ENCODE data around the gene LMAN2L.

Gene LMAN2L

DNA sequence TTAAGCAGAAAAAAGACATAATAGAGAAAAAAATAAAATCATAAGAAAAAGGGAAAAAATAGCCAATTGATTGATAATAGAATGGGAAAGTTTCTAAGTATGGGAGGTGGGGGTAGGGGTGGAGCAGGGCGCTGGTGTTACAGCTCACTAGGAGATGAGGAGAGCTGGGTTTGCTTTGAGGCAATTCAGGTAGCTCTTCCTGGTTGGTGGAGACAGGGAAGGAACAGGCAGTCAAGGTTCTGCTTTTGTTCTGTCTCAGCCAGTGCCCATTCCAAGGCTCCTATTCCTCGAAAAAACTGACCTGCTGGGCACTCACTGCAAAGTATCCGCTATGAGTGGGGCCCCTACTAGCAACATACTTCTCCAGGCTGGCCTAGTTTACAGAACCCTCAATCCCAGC, 19.1 kb upstream of the LMAN2L start:
- no peak for TF ChIP-seq CTCF (conservative IDR thresholded peaks at IDR 0.05)
- H3K27ac ChIP-seq: peak overlapping the region; percentile 77

- H3K27ac ChIP-seq: no peak overlapping the region
- TF ChIP-seq CTCF (conservative IDR thresholded peaks at IDR 0.05): no peak
Measured at GRCh38 chr2:96757477-96757860, 17.6 kb upstream of the LMAN2L start.

GRCh38 chr2:96756788-96757476, 17.1 kb upstream of the LMAN2L start:
- TF ChIP-seq CTCF (conservative IDR thresholded peaks at IDR 0.05): no peak
- no peak overlapping the region for H3K27ac ChIP-seq

DNA sequence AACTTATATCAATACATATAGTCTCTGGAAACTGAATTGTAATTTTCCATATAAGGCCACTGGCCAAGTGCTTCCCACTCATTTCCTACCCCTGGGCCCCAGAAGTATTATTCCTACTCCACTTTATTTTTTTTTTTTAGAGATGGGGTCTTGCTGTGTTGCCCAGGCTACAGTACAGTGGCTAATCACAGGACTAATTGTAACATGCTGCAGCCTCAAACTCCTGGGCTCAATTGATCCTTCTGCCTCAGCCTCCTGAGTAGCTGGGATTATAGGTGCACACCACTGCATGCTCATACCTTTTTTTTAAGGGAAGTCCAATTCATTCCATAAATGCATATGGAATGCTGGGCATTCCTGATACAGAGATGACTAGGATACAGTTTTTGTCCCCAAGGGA, 14.5 kb upstream of the LMAN2L start:
- no peak for TF ChIP-seq CTCF (conservative IDR thresholded peaks at IDR 0.05)
- H3K27ac ChIP-seq: no peak overlapping the region

DNA sequence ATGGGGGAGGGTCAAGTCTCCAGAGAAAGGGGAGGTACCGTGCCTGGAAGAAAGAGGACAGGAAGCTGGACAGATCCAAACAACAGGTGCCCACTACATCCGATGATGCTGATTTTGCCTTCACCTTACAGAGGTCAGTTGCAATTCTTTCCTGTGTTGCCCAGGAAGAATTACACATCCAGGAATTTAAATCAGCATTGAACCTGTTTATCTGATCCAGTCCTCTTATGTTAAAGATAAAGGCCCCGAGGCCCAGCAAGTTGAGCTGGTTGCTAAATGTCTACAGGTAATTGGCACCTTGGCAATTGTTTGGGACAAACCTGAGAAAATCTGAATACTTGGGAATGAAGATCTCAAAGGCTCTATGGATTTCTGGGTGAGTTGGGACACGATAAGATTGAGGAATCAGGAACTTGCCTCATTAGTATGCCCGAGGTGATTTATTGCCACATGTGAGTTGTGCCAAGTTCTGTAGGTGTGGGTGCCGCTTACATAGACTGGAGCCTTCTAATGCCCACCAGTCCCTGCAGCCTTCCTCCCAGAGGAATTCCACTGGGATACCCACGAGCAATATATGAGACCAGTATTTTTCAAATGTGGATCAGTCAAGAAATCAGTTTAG, 13.9 kb upstream of the LMAN2L start:
- TF ChIP-seq CTCF (conservative IDR thresholded peaks at IDR 0.05): no peak
- no peak overlapping the region for H3K27ac ChIP-seq

DNA sequence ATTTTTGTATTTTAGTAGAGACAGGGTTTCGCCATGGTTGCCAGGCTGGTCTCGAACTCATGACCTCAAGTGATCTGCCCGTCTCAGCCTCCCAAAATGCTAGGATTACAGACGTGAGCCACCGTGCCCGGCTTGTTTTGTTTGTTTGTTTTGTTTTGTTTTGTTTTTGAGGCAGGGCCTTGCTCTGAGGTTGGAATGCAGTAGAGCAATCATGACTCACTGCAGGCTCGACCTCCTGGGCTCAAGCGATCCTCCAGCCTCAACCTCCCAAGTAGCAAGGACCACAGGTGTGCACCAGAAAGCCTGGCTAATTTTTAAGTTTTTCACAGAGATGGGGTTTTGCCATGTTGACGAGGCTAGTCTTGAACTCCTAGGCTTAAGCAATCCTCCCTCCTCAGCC, 11.9 kb upstream of the LMAN2L start:
- no peak overlapping the region for H3K27ac ChIP-seq
- TF ChIP-seq CTCF (conservative IDR thresholded peaks at IDR 0.05): no peak

DNA sequence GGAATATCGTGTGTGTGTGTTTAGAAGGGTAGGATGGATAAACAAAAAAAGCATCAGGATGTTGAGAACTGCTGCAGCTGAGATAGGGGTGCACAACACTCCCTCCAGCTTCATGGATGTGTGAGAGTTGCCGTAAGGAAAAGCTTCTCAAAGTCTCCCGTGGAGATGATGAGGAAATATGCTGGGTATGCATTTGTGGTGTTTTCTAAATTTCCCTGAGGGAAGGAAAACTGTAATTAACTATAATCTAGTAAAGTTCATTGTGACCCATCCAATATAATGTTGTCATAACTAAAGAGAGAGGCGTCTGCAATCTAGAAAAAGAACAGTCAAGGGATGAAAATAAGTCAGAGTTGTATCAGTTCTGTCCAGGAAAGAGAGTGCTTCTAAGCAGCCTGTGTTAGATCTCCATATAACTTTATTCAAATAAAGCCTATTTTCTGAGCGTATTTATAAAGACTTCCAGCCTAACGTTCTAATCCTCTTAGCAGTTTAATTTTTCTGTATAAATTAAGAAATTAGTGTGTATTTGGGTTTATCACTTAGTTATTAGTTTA, 7.3 kb upstream of the LMAN2L start:
- no peak for TF ChIP-seq CTCF (conservative IDR thresholded peaks at IDR 0.05)
- H3K27ac ChIP-seq: no peak overlapping the region
